Endothelial cell of umbilical vein (primary cell): ENCODE results near the gene BTNL9. TPM values are rescaled to one million over a fixed set of nuclear protein-coding genes. Genes with fewer than 3 reads are reported as not detected.

Experiments
- BruUV-seq: library from RNA; stranded (reverse); fragments of 400-500 nt; replicated peaks from 2 replicates; lab custom pipeline; 2021; lab: Mats Ljungman, UMichigan
- CTCF ChIA-PET: fragments of 300-600, 350-600 bp; sonication (Branson Sonifier 250); formaldehyde crosslinking; loops from one replicate; lab custom pipeline; 2021; ENCODE audit warnings: antibody characterized with exemption, inconsistent platforms; lab: Charles Lee
- POLR2A ChIA-PET: fragments of 300-600, 350-600 bp; sonication (Branson Sonifier 250); formaldehyde crosslinking; loops from one replicate; lab custom pipeline; 2021; ENCODE audit warnings: antibody characterized with exemption, inconsistent platforms; lab: Charles Lee
- DNase-seq: peaks from one replicate; pipeline ENCODE4 v3.0.0-alpha.2; 2011; ENCODE audit warnings: low read depth, low spot score
- FAIRE-seq: peaks from 2 replicates; lab custom pipeline; 2011; peaks lifted over from hg19 to GRCh38; lab: Jason Lieb, UNC
- H2AFZ ChIP-seq: 2 replicates; pipeline ENCODE4 v1.6.0; 2012; ENCODE audit warnings: low read depth, low read length, control low read depth, inconsistent platforms
- H3K27ac ChIP-seq: 2 replicates; pipeline ENCODE4 v1.5.1; 2011; ENCODE audit warnings: low read depth, mild to moderate bottlenecking, control low read depth, low read length, moderate library complexity; ENCODE audit not compliant: insufficient read depth
- H3K27me3 ChIP-seq, 2 experiments: 2 replicates each; pipeline versions ENCODE4 v1.6.0 to v1.6.1; 2011; ENCODE audit warnings: low read length in 2 of 2, mixed read lengths in 1 of 2; ENCODE audit not compliant: control insufficient read depth in 2 of 2, insufficient read depth in 2 of 2
- H3K36me3 ChIP-seq, 2 experiments: 2 replicates in 1 of 2; 3 replicates in 1 of 2; pipeline ENCODE4 v1.5.1; 2011; ENCODE audit warnings: low read length in 2 of 2, mild to moderate bottlenecking in 1 of 2, moderate library complexity in 1 of 2; ENCODE audit not compliant: control insufficient read depth in 2 of 2, insufficient read depth in 2 of 2; ENCODE audit errors: extremely low read depth in 1 of 2
- H3K4me1 ChIP-seq: 3 replicates; pipeline ENCODE4 v1.5.1; 2011; ENCODE audit warnings: mild to moderate bottlenecking, low read length; ENCODE audit not compliant: control insufficient read depth, insufficient read depth; ENCODE audit errors: extremely low read depth
- H3K4me2 ChIP-seq: 2 replicates; pipeline ENCODE4 v1.6.1; 2011; ENCODE audit warnings: low read length, control low read depth, mixed read lengths; ENCODE audit not compliant: insufficient read depth
- H3K4me3 ChIP-seq, 3 experiments: fragments of 200-600 bp in 1 of 3; sonication (generic), shearing (Covaris generic) in 1 of 3; replicated peaks in 1 of 3; 2 replicates each; pipeline ENCODE4 v1.5.1; 2011 to 2016; ENCODE audit warnings: control low read depth in 3 of 3, low read length in 3 of 3, mild to moderate bottlenecking in 2 of 3, inconsistent platforms in 1 of 3, low read depth in 1 of 3, moderate library complexity in 1 of 3; ENCODE audit not compliant: insufficient read depth in 1 of 3
- H3K79me2 ChIP-seq: 2 replicates; pipeline ENCODE4 v1.6.0; 2012; ENCODE audit warnings: low read length, inconsistent platforms; ENCODE audit not compliant: control insufficient read depth, insufficient read depth
- H3K9ac ChIP-seq: replicated peaks from 2 replicates; pipeline ENCODE3; 2011; ENCODE audit warnings: low read length, control low read depth; ENCODE audit not compliant: insufficient read depth; ENCODE audit errors: extremely low read depth
- H3K9me1 ChIP-seq: replicated peaks from 3 replicates; pipeline ENCODE4 v1.6.0; 2011; ENCODE audit warnings: mild to moderate bottlenecking, low read length; ENCODE audit not compliant: control insufficient read depth, insufficient read depth; ENCODE audit errors: extremely low read depth
- H3K9me3 ChIP-seq: replicated peaks from 2 replicates; pipeline ENCODE4 v1.5.1; 2012; ENCODE audit warnings: low read length, inconsistent platforms; ENCODE audit not compliant: control insufficient read depth, insufficient read depth
- H4K20me1 ChIP-seq: replicated peaks from 2 replicates; pipeline ENCODE3; 2011; ENCODE audit warnings: mild to moderate bottlenecking, low read length; ENCODE audit not compliant: control insufficient read depth, insufficient read depth; ENCODE audit errors: extremely low read depth
- CTCF ChIP-seq, 2 donors: IDR thresholded peaks; 1 replicate in 1 of 2; 2 replicates in 1 of 2; pipeline ENCODE4 v1.5.1; 2011; ENCODE audit warnings: low read length in 2 of 2, mild to moderate bottlenecking in 2 of 2, moderate library complexity in 2 of 2, control low read depth in 1 of 2, inconsistent platforms in 1 of 2, low read depth in 1 of 2; ENCODE audit not compliant: insufficient read depth in 1 of 2; ENCODE audit errors: extremely low read depth in 1 of 2
- EZH2 ChIP-seq: IDR thresholded peaks from 2 replicates; pipeline ENCODE4 v1.6.1; 2012; ENCODE audit warnings: borderline replicate concordance, low read depth, mild to moderate bottlenecking, moderate library complexity, low read length, inconsistent platforms; ENCODE audit not compliant: severe bottlenecking
- FOS ChIP-seq: IDR thresholded peaks from 2 replicates; pipeline ENCODE4 v1.6.1; 2011; ENCODE audit warnings: mild to moderate bottlenecking, low read length, moderate library complexity, borderline replicate concordance; ENCODE audit not compliant: insufficient read depth
- GATA2 ChIP-seq: IDR thresholded peaks from 2 replicates; pipeline ENCODE4 v1.7.0; 2011; ENCODE audit warnings: low read depth, mild to moderate bottlenecking, moderate library complexity, mixed read lengths, low read length; ENCODE audit not compliant: insufficient read length, insufficient read depth
- JUN ChIP-seq: IDR thresholded peaks from 2 replicates; pipeline ENCODE4 v1.6.1; 2011; ENCODE audit warnings: borderline replicate concordance, low read depth; ENCODE audit not compliant: insufficient read length, insufficient read depth
- MAX ChIP-seq: IDR thresholded peaks from 2 replicates; pipeline ENCODE4 v1.6.1; 2011; ENCODE audit not compliant: insufficient read depth, insufficient read length
- MYC ChIP-seq: IDR thresholded peaks from one replicate; pipeline ENCODE4 v1.6.1; 2011; ENCODE audit warnings: mild to moderate bottlenecking, low read depth, low read length
- POLR2A ChIP-seq: IDR thresholded peaks from 2 replicates; pipeline ENCODE4 v1.6.1; 2012; ENCODE audit warnings: low read depth, mild to moderate bottlenecking, control low read depth, low read length
- POLR2AphosphoS5 ChIP-seq: IDR thresholded peaks from 2 replicates; pipeline ENCODE4 v1.6.1; 2012; ENCODE audit warnings: low read depth, mild to moderate bottlenecking, control low read depth, low read length, moderate library complexity; ENCODE audit not compliant: insufficient read depth
- dilution Hi-C: fragments of 300-500 bp; cut with MboI; formaldehyde crosslinking; loops from one replicate; pipeline ENCODE4 v1.15.0; 2019; ENCODE audit warnings: low sequenced_read_pairs; ENCODE audit not compliant: extremely low pct_ligation_motif_present
- intact Hi-C: fragments of 100-400 bp; cut with micrococcal nuclease; formaldehyde crosslinking; loops from one replicate; pipeline ENCODE4 v1.10.0; 2022
- polyA plus RNA-seq, 4 experiments: library from polyadenylated mRNA; depleted of rRNA in 3 of 4; stranded (reverse) in 3 of 4; unstranded in 1 of 4; fragments of >200 nt; gene quantifications; 2 replicates each; pipeline versions ENCODE4 v1.2.1 to v1.2.3, GENCODE V29; 2011 to 2012; ENCODE audit warnings: missing spikeins in 1 of 4
- total RNA-seq: library from RNA; stranded (reverse); gene quantifications from 2 replicates; pipeline ENCODE4 v1.2.3, GENCODE V29; 2021

The BTNL9 gene
- total and polyA plus RNA-seq, 2 donors (not counting 3 experiments of a cell fraction or from before 2014, with no cell fraction given): 0.13 to 0.33 TPM

GRCh38 chr5:181059297-181060230 lies 19.5 kb downstream of the BTNL9 start:
- FAIRE-seq: no peak
- intact Hi-C loops: no loop called here
- H4K20me1 ChIP-seq: no peaks in the 10 kb centered on the region

More at GRCh38 chr5:181059297-181060230, 19.5 kb downstream of the BTNL9 start:
- ChIA-PET POLR2A (no interaction called here), CTCF (no interaction called here)
- Histone ChIP-seq H3K36me3 (no peaks in the 10 kb centered on the region), H3K4me3 (no peak overlapping the region), H3K4me1 (no peaks in the 10 kb centered on the region), H3K9me1 (no peaks in the 10 kb centered on the region), H3K9me3 (no peaks in the 10 kb centered on the region), H3K4me2 (no peak overlapping the region), H3K9ac (no peak overlapping the region), H3K27ac (no peak overlapping the region), H2AFZ (no peak overlapping the region), H3K27me3 (peaks cover 25 to 33% of the 10 kb centered on the region in 2 experiments), H3K79me2 (no peaks in the 10 kb centered on the region)
- no TSS peak for BruUV-seq
- no peak for TF ChIP-seq POLR2A
- no peak for TF ChIP-seq EZH2
- TF ChIP-seq GATA2: no peak
- no peak for TF ChIP-seq MAX
- no peak for TF ChIP-seq MYC
- TF ChIP-seq JUN: no peak
- TF ChIP-seq CTCF (IDR thresholded peaks at IDR 0.05; ENCODE audit: extremely low read depth in 1 of 2, insufficient read depth in 1 of 2, low read depth in 1 of 2, low read length in 2 of 2): no peak
- TF ChIP-seq FOS: no peak
- no peak for TF ChIP-seq POLR2AphosphoS5
- DNase-seq: no peak
- dilution Hi-C loops: no loop called here
